UCSD-AML1 (cell line): ENCODE results near the gene RGS1.

Source experiments
- DNase-seq: peaks from one replicate; lab custom pipeline; 2025; ENCODE audit not compliant: unreplicated experiment; lab: John Stamatoyannopoulos, UW

RGS1 gene

GRCh38 chr1:192553741-192554140 lies 21.8 kb upstream of the RGS1 start:
- no peak for DNase-seq

GRCh38 chr1:192554904-192555303 lies 20.7 kb upstream of the RGS1 start:
- no peak for DNase-seq

GRCh38 chr1:192555399-192555798 lies 20.2 kb upstream of the RGS1 start:
- no peak for DNase-seq

- DNase-seq = no peak
These were observed 17.6 kb upstream of the RGS1 start for GRCh38 chr1:192557841-192558595.

GRCh38 chr1:192559115-192560006 lies 16.2 kb upstream of the RGS1 start:
- DNase-seq = no peak

GRCh38 chr1:192561301-192561700 lies 14.3 kb upstream of the RGS1 start:
- no peak for DNase-seq

GRCh38 chr1:192563129-192563528 lies 12.4 kb upstream of the RGS1 start:
- no peak for DNase-seq

GRCh38 chr1:192564099-192564498 lies 11.5 kb upstream of the RGS1 start:
- DNase-seq = no peak

GRCh38 chr1:192565946-192566345 lies 9.6 kb upstream of the RGS1 start:
- no peak for DNase-seq

- DNase-seq = no peak
These were observed 8.9 kb upstream of the RGS1 start for GRCh38 chr1:192566657-192567056.

- no peak for DNase-seq
These were observed 7.5 kb upstream of the RGS1 start for GRCh38 chr1:192568063-192568462.

GRCh38 chr1:192571668-192572067 lies 3.9 kb upstream of the RGS1 start:
- no peak for DNase-seq

GRCh38 chr1:192573499-192573898 lies 2.1 kb upstream of the RGS1 start:
- no peak for DNase-seq

GRCh38 chr1:192574073-192574472 lies 1.5 kb upstream of the RGS1 start:
- no peak for DNase-seq

GRCh38 chr1:192576190-192577144 lies 894 bp downstream of the RGS1 start:
- no peak for DNase-seq

GRCh38 chr1:192577145-192578140 lies 1.9 kb downstream of the RGS1 start:
- DNase-seq = no peak

- no peak for DNase-seq
These were observed 2.8 kb downstream of the RGS1 start for GRCh38 chr1:192578144-192578909.

GRCh38 chr1:192579010-192579738 lies 3.6 kb downstream of the RGS1 start:
- no peak for DNase-seq
